GM12878 (cell line): Measurements from ENCODE around the gene NDUFA9. TPM values are rescaled to one million over a fixed set of nuclear protein-coding genes. Genes with fewer than 3 reads are reported as not detected.

Experiments
- CBX5 ChIP-seq: sonication (generic); IDR thresholded peaks from 2 replicates; pipeline ENCODE4 v1.6.1; 2016; ENCODE audit warnings: low read depth, moderate library complexity, mild to moderate bottlenecking, inconsistent platforms
- DPF2 ChIP-seq: fragments of 450-650 bp; IDR thresholded peaks from 2 replicates; pipeline ENCODE4 v1.6.1; 2017; ENCODE audit warnings: mild to moderate bottlenecking
- RELB ChIP-seq: fragments of 450-650 bp; IDR thresholded peaks from 2 replicates; pipeline ENCODE4 v1.6.1; 2017; ENCODE audit warnings: low read depth, mild to moderate bottlenecking, moderate library complexity
- SIX5 ChIP-seq: IDR thresholded peaks from 2 replicates; pipeline ENCODE4 v1.6.1; 2011; ENCODE audit warnings: mild to moderate bottlenecking, low read depth, low read length, moderate library complexity; ENCODE audit not compliant: severe bottlenecking
- SKIL ChIP-seq: fragments of 450-650 bp; IDR thresholded peaks from 2 replicates; pipeline ENCODE4 v1.6.1; 2017; ENCODE audit warnings: mild to moderate bottlenecking, low read depth, inconsistent platforms; ENCODE audit not compliant: poor library complexity, severe bottlenecking
- STAT1 ChIP-seq: fragments of 450-650 bp; conservative IDR thresholded peaks from 2 replicates; pipeline ENCODE4 v1.6.1; 2014; ENCODE audit warnings: antibody characterized with exemption, mild to moderate bottlenecking
- YBX1 ChIP-seq: fragments of 450-650 bp; IDR thresholded peaks from 2 replicates; pipeline ENCODE4 v1.6.1; 2016; ENCODE audit warnings: antibody characterized with exemption
- ZNF274 ChIP-seq: IDR thresholded peaks from one replicate; pipeline ENCODE4 v1.8.0; 2011; ENCODE audit not compliant: insufficient read length, insufficient read depth
- ZNF622 ChIP-seq: fragments of 450-650 bp; IDR thresholded peaks from 2 replicates; pipeline ENCODE4 v1.6.1; 2017; ENCODE audit warnings: mild to moderate bottlenecking, inconsistent platforms
- ZSCAN29 ChIP-seq: fragments of 450-650 bp; IDR thresholded peaks from 2 replicates; pipeline ENCODE4 v1.6.1; 2017; ENCODE audit warnings: mild to moderate bottlenecking, moderate library complexity
- ZZZ3 ChIP-seq: IDR thresholded peaks from 2 replicates; pipeline ENCODE4 v1.6.1; 2011; ENCODE audit warnings: low read depth; ENCODE audit not compliant: control insufficient read depth, insufficient read length
- polyA plus RNA-seq, 11 experiments: library from polyadenylated mRNA; depleted of rRNA in 4 of 11; unstranded in 6 of 11; stranded (reverse) in 5 of 11; fragments of >200 nt; fragmentation: Nextera tagmentation in 4 of 11; fragmentation: Illumina TruSeq in 1 of 11; extraction: Ambion mirVana in 4 of 11; extraction: Trizol in 1 of 11; gene quantifications; 1 replicate in 1 of 11; 2 replicates in 10 of 11; pipeline versions ENCODE4 v1.2.1 to v1.2.3, GENCODE V29; 2011 to 2016; ENCODE audit warnings: inconsistent platforms in 2 of 11, missing spikeins in 2 of 11, low read depth in 1 of 11
- total RNA-seq, 4 experiments: library from RNA; depleted of rRNA in 3 of 4; stranded (reverse); fragments of >200 nt in 3 of 4; fragmentation: Illumina TruSeq in 1 of 4; extraction: Trizol in 1 of 4; gene quantifications; 2 replicates each; pipeline versions ENCODE4 v1.2.1 to v1.2.3, GENCODE V29; 2013 to 2021
- TF ChIP-seq, protein P1 (sequence below): IDR thresholded peaks from 2 replicates; pipeline ENCODE4 v1.6.1; 2012; ENCODE audit warnings: mild to moderate bottlenecking, low read depth, low read length

Gene NDUFA9
- total and polyA plus RNA-seq, 10 of the 15 experiments (the other 5 are each of a cell fraction or from before 2014, with no cell fraction given) = 95.2 to 472 (median 151) TPM

DNA sequence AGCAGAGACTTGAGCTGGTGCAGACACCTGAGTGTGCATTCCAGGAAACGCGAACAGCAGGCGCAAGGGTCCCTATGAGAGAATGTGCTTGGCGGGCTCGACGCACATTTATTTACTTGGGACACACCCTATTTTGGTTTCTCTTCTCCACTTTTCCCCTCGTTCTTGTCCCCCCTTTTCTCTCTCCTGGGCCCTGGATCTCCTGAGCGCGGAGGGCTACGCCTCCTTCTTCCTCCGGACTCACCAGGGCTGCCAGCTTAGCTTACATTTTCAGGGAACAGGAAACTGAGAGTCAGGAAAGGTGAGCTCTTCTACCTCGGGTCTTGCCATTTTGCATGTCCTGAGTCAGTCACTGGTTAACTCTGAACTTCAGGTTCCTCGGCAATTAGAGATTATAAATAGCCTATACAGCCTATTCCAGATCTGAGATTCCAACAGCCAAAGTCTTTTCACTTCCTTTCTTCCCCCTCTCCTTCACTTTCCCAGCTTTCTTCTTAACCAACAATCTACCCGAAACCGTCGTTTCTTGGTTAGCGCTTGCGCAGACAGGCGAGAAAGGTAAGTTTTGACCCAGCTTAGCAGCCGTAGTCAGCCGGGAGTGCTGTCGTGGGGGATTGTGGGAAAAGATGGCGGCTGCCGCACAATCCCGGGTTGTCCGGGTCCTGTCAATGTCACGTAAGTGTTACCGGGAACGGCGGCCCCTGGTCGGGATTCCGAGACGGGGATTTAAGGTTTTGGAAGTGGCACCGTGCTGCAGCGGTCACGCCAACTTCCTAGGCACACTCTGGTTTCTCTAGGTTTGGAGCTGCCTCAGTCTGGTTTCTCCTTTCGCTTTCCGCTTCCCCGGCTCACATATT lies at the start of gene NDUFA9, which contains the start of gene AKAP3 (continued):
- peak; percentile 63 for TF ChIP-seq SKIL
- no peak for TF ChIP-seq ZSCAN29
- peak; percentile 69 for TF ChIP-seq SIX5
- no peak for TF ChIP-seq ZNF274
- TF ChIP-seq, protein P1, sequence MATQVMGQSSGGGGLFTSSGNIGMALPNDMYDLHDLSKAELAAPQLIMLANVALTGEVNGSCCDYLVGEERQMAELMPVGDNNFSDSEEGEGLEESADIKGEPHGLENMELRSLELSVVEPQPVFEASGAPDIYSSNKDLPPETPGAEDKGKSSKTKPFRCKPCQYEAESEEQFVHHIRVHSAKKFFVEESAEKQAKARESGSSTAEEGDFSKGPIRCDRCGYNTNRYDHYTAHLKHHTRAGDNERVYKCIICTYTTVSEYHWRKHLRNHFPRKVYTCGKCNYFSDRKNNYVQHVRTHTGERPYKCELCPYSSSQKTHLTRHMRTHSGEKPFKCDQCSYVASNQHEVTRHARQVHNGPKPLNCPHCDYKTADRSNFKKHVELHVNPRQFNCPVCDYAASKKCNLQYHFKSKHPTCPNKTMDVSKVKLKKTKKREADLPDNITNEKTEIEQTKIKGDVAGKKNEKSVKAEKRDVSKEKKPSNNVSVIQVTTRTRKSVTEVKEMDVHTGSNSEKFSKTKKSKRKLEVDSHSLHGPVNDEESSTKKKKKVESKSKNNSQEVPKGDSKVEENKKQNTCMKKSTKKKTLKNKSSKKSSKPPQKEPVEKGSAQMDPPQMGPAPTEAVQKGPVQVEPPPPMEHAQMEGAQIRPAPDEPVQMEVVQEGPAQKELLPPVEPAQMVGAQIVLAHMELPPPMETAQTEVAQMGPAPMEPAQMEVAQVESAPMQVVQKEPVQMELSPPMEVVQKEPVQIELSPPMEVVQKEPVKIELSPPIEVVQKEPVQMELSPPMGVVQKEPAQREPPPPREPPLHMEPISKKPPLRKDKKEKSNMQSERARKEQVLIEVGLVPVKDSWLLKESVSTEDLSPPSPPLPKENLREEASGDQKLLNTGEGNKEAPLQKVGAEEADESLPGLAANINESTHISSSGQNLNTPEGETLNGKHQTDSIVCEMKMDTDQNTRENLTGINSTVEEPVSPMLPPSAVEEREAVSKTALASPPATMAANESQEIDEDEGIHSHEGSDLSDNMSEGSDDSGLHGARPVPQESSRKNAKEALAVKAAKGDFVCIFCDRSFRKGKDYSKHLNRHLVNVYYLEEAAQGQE = no peak
- no peak for TF ChIP-seq ZZZ3
- TF ChIP-seq ZNF622 = no peak
- TF ChIP-seq RELB = peak; percentile 98
- TF ChIP-seq DPF2 = no peak
- peak; percentile 56; the same call in 1 of the 2 replicates for TF ChIP-seq CBX5
- no peak for TF ChIP-seq YBX1
- 0 out of 2 replicates have a peak, but pooled peaks have one; percentile 71 for TF ChIP-seq STAT1
